Measurements from ENCODE around the gene IVNS1ABP.

DNA sequence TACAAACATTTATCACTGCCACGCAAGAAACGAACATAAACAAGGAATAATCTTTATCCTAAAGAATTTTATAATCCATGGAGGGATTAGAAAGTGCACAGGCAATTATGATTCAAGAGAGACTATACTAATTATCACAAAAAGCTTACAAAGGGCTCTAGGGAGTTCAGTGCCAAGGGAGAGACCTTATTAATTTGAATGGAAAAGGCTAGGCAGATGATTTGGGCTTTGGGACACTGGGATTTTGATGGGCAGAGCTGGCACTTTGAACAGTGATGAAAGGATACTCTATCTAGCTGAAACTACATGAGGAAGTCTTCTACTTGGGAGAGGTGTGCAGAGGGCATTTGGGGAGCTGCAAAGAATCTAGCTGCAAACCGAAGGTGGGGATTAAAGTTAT is 48.9 kb upstream of the IVNS1ABP start:
- TF ChIP-seq POLR2AphosphoS5 (IDR thresholded peaks at IDR 0.05) = no peak
- TF ChIP-seq, protein P1, sequence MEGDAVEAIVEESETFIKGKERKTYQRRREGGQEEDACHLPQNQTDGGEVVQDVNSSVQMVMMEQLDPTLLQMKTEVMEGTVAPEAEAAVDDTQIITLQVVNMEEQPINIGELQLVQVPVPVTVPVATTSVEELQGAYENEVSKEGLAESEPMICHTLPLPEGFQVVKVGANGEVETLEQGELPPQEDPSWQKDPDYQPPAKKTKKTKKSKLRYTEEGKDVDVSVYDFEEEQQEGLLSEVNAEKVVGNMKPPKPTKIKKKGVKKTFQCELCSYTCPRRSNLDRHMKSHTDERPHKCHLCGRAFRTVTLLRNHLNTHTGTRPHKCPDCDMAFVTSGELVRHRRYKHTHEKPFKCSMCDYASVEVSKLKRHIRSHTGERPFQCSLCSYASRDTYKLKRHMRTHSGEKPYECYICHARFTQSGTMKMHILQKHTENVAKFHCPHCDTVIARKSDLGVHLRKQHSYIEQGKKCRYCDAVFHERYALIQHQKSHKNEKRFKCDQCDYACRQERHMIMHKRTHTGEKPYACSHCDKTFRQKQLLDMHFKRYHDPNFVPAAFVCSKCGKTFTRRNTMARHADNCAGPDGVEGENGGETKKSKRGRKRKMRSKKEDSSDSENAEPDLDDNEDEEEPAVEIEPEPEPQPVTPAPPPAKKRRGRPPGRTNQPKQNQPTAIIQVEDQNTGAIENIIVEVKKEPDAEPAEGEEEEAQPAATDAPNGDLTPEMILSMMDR (IDR thresholded peaks at IDR 0.05) = no peak
